ENCODE measurements around the gene SLC25A42.

The SLC25A42 gene

DNA sequence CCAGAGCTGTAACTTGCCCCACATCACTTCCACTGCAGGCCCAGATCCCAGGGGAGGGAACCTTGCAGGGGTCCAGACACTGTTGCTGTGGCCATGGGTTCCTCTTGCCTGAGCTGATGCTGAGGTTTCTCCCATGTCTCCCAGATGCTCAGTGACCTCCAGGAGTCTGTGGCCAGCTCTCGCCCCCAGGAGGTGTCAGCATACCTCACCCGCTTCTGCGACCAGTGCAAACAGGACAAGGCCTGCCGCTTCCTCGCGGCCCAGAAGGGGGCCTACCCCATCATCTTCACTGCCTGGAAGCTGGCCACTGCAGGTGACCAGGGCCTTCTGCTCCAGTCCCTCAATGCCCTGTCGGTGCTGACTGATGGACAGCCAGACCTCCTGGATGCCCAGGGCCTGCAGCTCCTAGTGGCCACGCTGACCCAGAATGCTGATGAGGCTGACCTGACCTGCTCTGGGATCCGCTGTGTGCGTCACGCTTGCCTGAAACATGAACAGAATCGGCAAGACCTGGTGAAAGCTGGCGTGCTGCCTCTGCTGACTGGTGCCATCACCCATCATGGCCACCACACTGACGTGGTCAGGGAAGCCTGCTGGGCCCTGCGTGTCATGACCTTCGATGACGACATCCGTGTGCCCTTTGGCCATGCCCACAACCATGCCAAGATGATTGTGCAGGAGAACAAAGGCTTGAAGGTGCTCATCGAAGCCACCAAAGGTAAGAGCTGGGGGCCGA lies 12.1 kb upstream of the SLC25A42 start:
- DNase-seq, result no peak

- DNase-seq, result no peak
Measured at GRCh38 chr19:19052921-19053320, 10.9 kb upstream of the SLC25A42 start.

GRCh38 chr19:19053508-19054314 lies 10.1 kb upstream of the SLC25A42 start:
- peak; percentile 83 for DNase-seq

GRCh38 chr19:19054315-19054938 lies 9.4 kb upstream of the SLC25A42 start:
- DNase-seq, result no peak

DNA sequence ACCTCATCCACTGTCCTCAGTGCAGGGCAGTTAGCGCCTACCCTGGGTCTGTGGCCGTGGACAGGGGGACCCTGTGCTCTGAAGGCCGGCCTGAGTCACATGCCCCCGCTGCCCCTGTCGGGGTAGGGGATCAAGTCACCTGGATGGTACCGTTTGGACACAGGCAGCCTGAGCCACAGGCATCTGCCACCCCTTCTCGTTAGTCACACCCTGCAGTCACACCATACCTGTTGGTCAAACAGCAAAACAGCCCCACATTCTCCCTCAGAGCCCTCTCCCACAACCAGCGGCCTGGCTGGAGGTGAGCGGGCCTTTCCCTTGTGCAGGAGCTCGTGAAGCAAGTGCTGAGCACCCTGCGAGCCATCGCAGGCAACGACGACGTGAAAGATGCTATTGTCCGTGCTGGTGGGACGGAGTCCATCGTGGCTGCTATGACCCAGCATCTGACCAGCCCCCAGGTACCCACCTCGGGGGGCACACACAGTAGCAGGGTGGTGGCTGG lies 8.8 kb upstream of the SLC25A42 start:
- DNase-seq, result no peak

DNA sequence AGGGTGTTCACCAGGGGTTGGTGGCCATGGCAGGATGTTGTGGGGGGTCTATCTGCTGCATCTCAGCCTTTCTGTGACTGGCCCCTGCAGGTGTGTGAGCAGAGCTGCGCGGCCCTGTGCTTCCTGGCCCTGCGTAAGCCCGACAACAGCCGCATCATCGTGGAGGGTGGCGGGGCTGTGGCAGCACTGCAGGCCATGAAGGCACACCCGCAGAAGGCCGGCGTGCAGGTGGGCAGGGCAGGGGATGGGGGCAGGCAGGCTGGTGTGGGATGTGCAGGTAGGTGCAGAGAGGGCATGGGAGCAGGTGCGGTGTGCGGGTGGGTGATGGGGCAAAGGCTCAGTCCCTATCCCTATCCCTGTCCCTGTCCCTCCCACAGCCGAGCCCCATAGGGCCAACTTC lies 8.1 kb upstream of the SLC25A42 start:
- DNase-seq, result no peak

DNA sequence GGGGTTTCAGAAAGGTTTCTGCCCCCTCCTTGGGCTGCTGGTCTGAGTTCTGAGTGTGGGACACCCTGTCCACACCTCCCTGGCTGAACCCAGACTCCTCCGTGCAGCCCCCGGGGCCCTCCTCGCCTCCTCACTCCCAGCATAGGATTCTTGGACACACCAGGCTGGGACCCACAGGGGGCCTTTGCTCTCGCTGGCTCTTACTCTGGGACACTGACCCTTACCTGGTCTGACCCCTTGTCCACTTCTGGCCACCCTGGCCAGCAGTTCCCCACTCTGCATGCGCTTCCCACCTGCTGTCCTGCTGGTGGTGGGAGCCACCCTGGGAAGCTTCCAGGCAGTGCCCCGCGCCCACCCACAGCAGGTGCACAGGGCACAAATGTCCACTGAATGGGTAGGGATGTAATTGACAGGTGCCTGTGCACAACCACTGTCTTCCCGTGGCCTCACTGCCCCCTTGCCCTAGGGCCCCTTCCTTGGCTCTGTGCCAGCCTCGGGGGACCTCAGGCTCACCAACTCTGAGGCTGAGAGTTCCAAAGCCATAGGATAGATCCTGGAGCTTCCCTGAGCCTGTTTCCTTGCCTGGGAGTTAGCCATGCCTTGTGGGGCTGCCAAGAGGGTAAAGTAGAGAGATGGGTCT lies 7.0 kb upstream of the SLC25A42 start:
- no peak for DNase-seq

DNA sequence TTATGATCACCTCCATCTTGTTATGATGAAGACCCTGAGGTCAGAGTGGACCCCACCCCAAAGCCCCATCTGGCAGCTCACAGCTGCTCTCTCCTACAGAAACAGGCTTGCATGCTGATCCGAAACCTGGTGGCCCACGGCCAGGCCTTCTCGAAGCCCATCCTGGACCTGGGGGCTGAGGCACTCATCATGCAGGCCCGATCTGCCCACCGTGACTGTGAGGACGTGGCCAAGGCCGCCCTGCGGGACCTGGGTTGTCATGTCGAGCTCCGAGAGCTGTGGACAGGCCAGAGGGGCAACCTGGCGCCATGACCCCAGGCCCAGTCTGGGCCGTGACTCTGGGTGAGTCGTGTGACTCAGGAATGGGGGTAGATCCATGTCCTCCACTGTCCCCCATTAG lies 6.5 kb upstream of the SLC25A42 start:
- DNase-seq, result no peak

- no peak for DNase-seq
Measured at GRCh38 chr19:19057720-19058119, 6.1 kb upstream of the SLC25A42 start.

GRCh38 chr19:19059018-19059836 lies 4.6 kb upstream of the SLC25A42 start:
- no peak for DNase-seq

DNA sequence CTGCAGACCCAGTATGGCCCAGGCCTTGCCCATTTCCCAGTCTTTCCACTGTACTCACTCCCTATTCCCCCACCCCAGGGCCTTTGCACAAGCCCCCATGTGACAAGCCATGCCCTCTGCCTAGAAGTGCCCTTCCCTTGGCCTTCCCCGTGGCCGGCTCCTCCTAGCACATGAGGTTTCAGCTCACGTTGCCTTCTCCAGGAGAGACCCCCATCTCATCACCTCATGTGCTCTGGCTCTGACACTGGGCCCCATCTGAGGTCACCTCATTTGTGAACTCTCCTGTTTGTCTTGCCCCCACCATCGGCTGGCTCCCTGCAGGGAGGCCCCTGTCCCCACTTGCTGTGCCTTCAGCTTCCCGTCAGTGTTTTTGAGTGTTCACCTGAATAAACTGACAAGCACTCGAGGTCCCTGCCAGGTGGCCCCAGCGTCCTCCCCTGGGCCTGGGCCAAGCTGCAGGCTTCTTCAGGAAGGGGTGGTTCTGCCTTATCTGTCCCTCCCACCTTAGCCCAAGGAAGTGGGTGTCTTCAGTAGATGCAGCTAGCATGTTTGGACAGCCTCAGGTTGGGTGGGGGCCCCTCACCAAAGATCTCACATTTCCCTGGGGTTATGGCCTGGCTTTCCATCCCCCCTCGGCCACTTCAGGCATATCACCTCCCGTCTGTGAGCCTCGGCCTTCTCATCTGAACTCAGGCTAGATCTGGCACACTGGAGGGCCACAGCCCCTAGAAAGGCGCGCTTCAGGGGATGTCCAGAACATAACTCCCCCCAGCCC lies 3.8 kb upstream of the SLC25A42 start:
- no peak for DNase-seq

- DNase-seq, result no peak
Measured at GRCh38 chr19:19061506-19061905, 2.3 kb upstream of the SLC25A42 start.

- DNase-seq, result peak; percentile 73
Measured at GRCh38 chr19:19062454-19063182, 1.2 kb upstream of the SLC25A42 start.

DNA sequence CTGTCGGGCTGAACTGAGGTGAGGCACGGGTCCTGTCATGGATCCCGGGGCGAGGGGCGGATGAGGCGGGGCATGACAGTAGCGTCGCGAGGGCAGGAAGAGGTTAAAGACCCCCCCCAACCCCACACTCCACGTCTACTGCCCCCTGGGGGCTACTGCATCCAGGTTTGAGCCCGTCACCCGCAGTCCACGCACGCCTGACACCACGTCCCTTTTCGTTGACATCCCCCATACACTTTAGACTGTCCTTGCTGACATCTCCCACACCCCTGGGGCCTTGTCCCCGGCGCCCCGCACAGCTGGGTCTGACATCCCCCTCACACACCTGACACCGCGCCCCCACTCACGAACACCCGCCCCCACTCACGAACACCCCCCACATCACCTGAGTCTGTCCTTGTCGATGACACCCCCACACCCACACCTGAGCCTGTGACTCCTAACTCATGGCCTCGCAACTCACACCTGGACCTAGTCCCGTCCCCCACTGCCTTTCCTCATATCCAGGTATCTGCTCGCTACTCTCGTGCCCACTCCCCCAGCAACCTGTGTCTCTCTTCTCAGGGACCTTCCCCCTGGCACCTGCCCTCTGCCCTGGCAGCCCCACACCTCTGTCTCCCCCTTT lies 416 bp downstream of the SLC25A42 start:
- DNase-seq, result peak; percentile 92

DNA sequence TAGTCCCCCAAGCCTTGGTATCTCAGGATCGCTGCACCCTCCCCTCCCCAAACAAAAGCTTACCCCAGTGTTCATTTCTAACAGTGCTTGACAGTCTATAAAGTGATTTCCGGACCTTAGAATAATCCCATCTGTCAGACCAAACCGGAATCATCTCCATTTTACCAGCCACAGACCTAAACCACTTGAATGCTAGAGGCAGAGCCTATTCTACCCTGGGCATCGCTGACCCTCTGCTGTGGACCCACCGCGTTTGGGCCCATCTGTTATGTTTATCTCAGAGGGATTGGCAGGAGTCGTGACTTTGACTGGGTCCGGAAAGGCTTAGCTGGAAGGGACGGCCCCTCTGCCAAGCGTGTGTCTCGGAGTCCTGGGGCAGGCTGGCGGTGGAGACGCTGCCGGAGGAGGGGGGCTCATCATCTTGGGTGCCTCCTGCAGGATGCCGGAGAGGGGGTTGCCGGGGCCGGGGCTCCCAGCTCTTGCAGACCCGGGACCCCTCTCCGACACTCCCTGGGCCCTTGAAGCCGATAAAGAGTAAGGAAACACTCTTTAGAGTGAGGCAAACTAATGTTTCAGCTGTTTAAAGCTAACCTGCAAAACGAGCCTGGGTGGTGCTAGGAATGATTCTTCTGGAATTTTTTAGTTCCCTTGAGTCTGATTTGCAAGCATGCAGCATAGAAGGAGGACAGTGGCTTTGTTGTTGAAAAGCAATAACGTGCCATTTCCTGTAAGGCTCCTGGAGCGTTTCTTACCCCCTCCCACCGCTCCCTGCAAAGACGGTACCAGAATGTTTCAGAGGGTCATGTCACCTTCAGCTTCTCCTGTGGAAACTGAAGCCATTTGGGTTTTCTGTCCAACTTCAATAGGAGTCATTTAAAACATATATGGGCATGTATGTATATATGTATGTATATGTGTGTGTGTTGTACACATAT lies 1.3 kb downstream of the SLC25A42 start:
- DNase-seq, result peak; percentile 80

GRCh38 chr19:19067276-19068072 lies 3.7 kb downstream of the SLC25A42 start:
- DNase-seq, result no peak

DNA sequence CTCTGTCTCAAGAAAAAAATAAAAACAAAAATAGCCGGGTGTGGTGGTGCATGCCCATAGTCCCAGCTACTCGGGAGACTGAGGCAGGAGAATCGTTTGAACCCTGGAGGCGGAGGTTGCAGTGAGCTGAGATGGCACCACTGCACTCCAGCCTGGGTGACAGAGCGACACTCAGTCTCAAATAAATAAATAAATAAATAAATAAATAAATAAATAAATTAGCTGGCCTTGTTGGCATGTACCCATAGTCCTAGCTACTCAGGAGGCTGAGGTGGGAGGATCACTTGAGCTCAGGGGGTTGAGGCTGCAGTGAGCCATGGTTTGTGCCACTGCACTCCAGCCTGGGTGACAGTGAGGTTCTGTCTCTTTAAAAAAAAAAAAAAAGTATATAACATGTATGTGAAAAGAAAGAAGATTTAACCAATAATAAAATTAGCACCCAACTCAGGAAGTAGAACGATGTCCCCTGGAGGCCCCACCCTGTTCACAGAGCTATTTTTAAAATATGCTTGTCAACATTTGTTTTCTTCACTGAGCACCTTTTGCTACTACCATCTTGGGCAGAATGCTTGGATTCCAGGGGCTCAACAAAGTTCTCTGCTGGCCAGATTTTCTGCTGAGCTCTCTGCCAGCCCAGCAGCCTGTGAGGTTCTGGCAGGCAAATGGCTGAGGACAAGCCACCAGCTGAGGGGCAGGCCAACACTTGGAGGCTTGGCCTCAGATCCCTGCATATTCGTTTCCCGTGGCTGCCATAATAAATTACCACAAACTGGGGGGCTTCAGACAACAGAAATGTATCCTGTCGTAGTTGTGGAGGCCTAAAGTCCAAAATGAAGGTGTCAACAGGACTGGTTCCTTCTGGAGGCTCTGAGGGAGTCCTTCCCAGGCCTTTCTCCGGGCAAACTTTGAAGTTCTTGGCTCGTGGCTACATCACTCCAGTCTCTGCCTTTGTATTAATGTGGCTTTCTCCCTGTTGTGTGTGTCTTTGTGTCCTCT lies 5.2 kb downstream of the SLC25A42 start:
- no peak for DNase-seq

Measured in NCI-H82 (cell line).